T-helper 17 cell (primary cell): ENCODE data around the gene KMT5B. TPM values are rescaled to one million over a fixed set of nuclear protein-coding genes. Genes with fewer than 3 reads are reported as not detected.

Experiments used
- ATAC-seq: fragments of 150-1000 bp; cut with Tn5 transposase; 2 replicates; pipeline ENCODE4 v1.10.0; 2021; ENCODE audit warnings: mild to moderate bottlenecking, moderate library complexity
- DNase-seq, 3 donors: peaks; one replicate each; pipeline versions ENCODE4 v3.0.0 to v3.0.0-alpha.2; 2020 to 2021
- H3K9me3 ChIP-seq: one replicate; pipeline ENCODE4 v1.7.0; 2013; ENCODE audit warnings: low read length, mild to moderate bottlenecking; ENCODE audit not compliant: control insufficient read depth, poor library complexity, severe bottlenecking
- H3K27ac Mint-ChIP-seq: one replicate; pipeline ENCODE4 v1.8.0; 2022; ENCODE audit warnings: mild to moderate bottlenecking, moderate library complexity, mixed read lengths
- H3K27me3 Mint-ChIP-seq: one replicate; pipeline ENCODE4 v1.8.0; 2022; ENCODE audit warnings: mixed read lengths
- H3K36me3 Mint-ChIP-seq: one replicate; pipeline ENCODE4 v1.8.0; 2022; ENCODE audit warnings: low read depth, mixed read lengths
- H3K4me1 Mint-ChIP-seq: one replicate; pipeline ENCODE4 v1.8.0; 2022; ENCODE audit warnings: mild to moderate bottlenecking, mixed read lengths
- H3K4me3 Mint-ChIP-seq: one replicate; pipeline ENCODE4 v1.8.0; 2022; ENCODE audit warnings: mild to moderate bottlenecking, moderate library complexity, mixed read lengths
- total RNA-seq, 4 donors: library from RNA in 2 of 4; stranded (reverse) in 2 of 4; gene quantifications; one replicate each; pipeline ENCODE4 v1.2.3 and lab custom pipeline; 2022 to 2026

The KMT5B gene
- total RNA-seq, 2 donors from 2014 or later, result 30.5 to 33.8 TPM

GRCh38 chr11:68212421-68213134, 518 bp downstream of the KMT5B start:
- H3K27me3 Mint-ChIP-seq, result peaks cover 5% of the 10 kb centered on the region
- peaks cover 40% of the 10 kb centered on the region for H3K4me1 Mint-ChIP-seq
- peak overlapping the region; percentile 98 for H3K4me3 Mint-ChIP-seq
- H3K36me3 Mint-ChIP-seq, result no peaks in the 10 kb centered on the region
- ATAC-seq (peak; percentile 63), DNase-seq (peak; percentile 25 to 53 (median 45))
- peak overlapping the region; percentile 94 for H3K27ac Mint-ChIP-seq
- no peaks in the 10 kb centered on the region for H3K9me3 ChIP-seq

- Mint-ChIP-seq H3K27me3 (peaks cover 5% of the 10 kb centered on the region), H3K36me3 (no peaks in the 10 kb centered on the region), H3K4me3 (peak overlapping the region; percentile 98), H3K27ac (peak overlapping the region; percentile 94), H3K4me1 (peaks cover 47% of the 10 kb centered on the region)
- ATAC-seq (no peak), DNase-seq (no peak)
- no peaks in the 10 kb centered on the region for H3K9me3 ChIP-seq
These were observed 1.6 kb downstream of the KMT5B start for GRCh38 chr11:68211546-68211945.

GRCh38 chr11:68206211-68206610, 6.9 kb downstream of the KMT5B start:
- H3K9me3 ChIP-seq, result no peaks in the 10 kb centered on the region
- H3K4me3 Mint-ChIP-seq, result peak overlapping the region; percentile 63
- ATAC-seq, result peak; percentile 62
- H3K27ac Mint-ChIP-seq, result peak overlapping the region; percentile 79
- H3K27me3 Mint-ChIP-seq, result no peaks in the 10 kb centered on the region
- no peak for DNase-seq
- H3K36me3 Mint-ChIP-seq, result no peaks in the 10 kb centered on the region
- peaks cover 48% of the 10 kb centered on the region for H3K4me1 Mint-ChIP-seq

GRCh38 chr11:68204402-68204801, 8.7 kb downstream of the KMT5B start:
- Mint-ChIP-seq H3K36me3 (peaks cover 3% of the 10 kb centered on the region), H3K4me3 (no peak overlapping the region), H3K4me1 (peaks cover 49% of the 10 kb centered on the region), H3K27me3 (no peaks in the 10 kb centered on the region), H3K27ac (no peak overlapping the region)
- ATAC-seq (no peak), DNase-seq (no peak)
- H3K9me3 ChIP-seq, result no peaks in the 10 kb centered on the region

- Mint-ChIP-seq H3K27me3 (no peaks in the 10 kb centered on the region), H3K27ac (no peak overlapping the region), H3K4me3 (no peak overlapping the region), H3K4me1 (peaks cover 49% of the 10 kb centered on the region), H3K36me3 (peaks cover 5% of the 10 kb centered on the region)
- ATAC-seq (no peak), DNase-seq (no peak)
- H3K9me3 ChIP-seq, result no peaks in the 10 kb centered on the region
These were observed 10.9 kb downstream of the KMT5B start for GRCh38 chr11:68202165-68202564.

- H3K4me3 Mint-ChIP-seq, result no peak overlapping the region
- H3K4me1 Mint-ChIP-seq, result peaks cover 46% of the 10 kb centered on the region
- no peak overlapping the region for H3K27ac Mint-ChIP-seq
- peaks cover 7% of the 10 kb centered on the region for H3K36me3 Mint-ChIP-seq
- ATAC-seq (no peak), DNase-seq (no peak)
- no peaks in the 10 kb centered on the region for H3K27me3 Mint-ChIP-seq
- no peaks in the 10 kb centered on the region for H3K9me3 ChIP-seq
These were observed 11.6 kb downstream of the KMT5B start for GRCh38 chr11:68201492-68201891.

GRCh38 chr11:68200639-68201038, 12.5 kb downstream of the KMT5B start:
- DNase-seq, result no peak

GRCh38 chr11:68199295-68199987, 13.7 kb downstream of the KMT5B start:
- H3K4me1 Mint-ChIP-seq, result peaks cover 50% of the 10 kb centered on the region
- peak overlapping the region; percentile 68 for H3K27ac Mint-ChIP-seq
- H3K36me3 Mint-ChIP-seq, result peaks cover 8% of the 10 kb centered on the region
- H3K27me3 Mint-ChIP-seq, result no peaks in the 10 kb centered on the region
- ATAC-seq, result no peak
- peak overlapping the region; percentile 25 for H3K4me3 Mint-ChIP-seq
- H3K9me3 ChIP-seq, result no peaks in the 10 kb centered on the region
- no peak for DNase-seq

More at GRCh38 chr11:68200639-68201038, 12.5 kb downstream of the KMT5B start:
- peaks cover 8% of the 10 kb centered on the region for H3K36me3 Mint-ChIP-seq
- ATAC-seq, result no peak
- no peak overlapping the region for H3K4me3 Mint-ChIP-seq
- H3K27ac Mint-ChIP-seq, result no peak overlapping the region
- peaks cover 45% of the 10 kb centered on the region for H3K4me1 Mint-ChIP-seq
- H3K9me3 ChIP-seq, result no peaks in the 10 kb centered on the region
- no peaks in the 10 kb centered on the region for H3K27me3 Mint-ChIP-seq

- no peak for ATAC-seq
- no peak for DNase-seq
- no peak overlapping the region for H3K4me3 Mint-ChIP-seq
- peaks cover 8% of the 10 kb centered on the region for H3K36me3 Mint-ChIP-seq
- no peaks in the 10 kb centered on the region for H3K9me3 ChIP-seq
- peaks cover 53% of the 10 kb centered on the region for H3K4me1 Mint-ChIP-seq
- H3K27ac Mint-ChIP-seq, result peak overlapping the region; percentile 32
- no peaks in the 10 kb centered on the region for H3K27me3 Mint-ChIP-seq
These were observed 16.9 kb downstream of the KMT5B start for GRCh38 chr11:68196219-68196618.

- no peak for ATAC-seq
- Mint-ChIP-seq H3K4me3 (no peak overlapping the region), H3K36me3 (peaks cover 10% of the 10 kb centered on the region), H3K4me1 (peaks cover 51% of the 10 kb centered on the region), H3K27ac (no peak overlapping the region), H3K27me3 (no peaks in the 10 kb centered on the region)
- no peaks in the 10 kb centered on the region for H3K9me3 ChIP-seq
- no peak for DNase-seq
These were observed 18.3 kb downstream of the KMT5B start for GRCh38 chr11:68194675-68195294.

GRCh38 chr11:68193018-68193417, 20.1 kb downstream of the KMT5B start:
- H3K27ac Mint-ChIP-seq, result peak overlapping the region; percentile 8
- H3K4me1 Mint-ChIP-seq, result peaks cover 41% of the 10 kb centered on the region
- no peaks in the 10 kb centered on the region for H3K9me3 ChIP-seq
- H3K4me3 Mint-ChIP-seq, result no peak overlapping the region
- H3K36me3 Mint-ChIP-seq, result peaks cover 5% of the 10 kb centered on the region
- DNase-seq, result no peak
- ATAC-seq, result no peak
- no peaks in the 10 kb centered on the region for H3K27me3 Mint-ChIP-seq

GRCh38 chr11:68191661-68192579, 21.2 kb downstream of the KMT5B start:
- ATAC-seq, result no peak
- no peak for DNase-seq
- H3K4me3 Mint-ChIP-seq, result no peak overlapping the region
- peaks cover 5% of the 10 kb centered on the region for H3K36me3 Mint-ChIP-seq
- H3K4me1 Mint-ChIP-seq, result peaks cover 38% of the 10 kb centered on the region
- H3K27me3 Mint-ChIP-seq, result no peaks in the 10 kb centered on the region
- H3K27ac Mint-ChIP-seq, result peak overlapping the region; percentile 8
- no peaks in the 10 kb centered on the region for H3K9me3 ChIP-seq

GRCh38 chr11:68189888-68190287, 23.2 kb downstream of the KMT5B start:
- Mint-ChIP-seq H3K4me3 (no peak overlapping the region), H3K36me3 (peaks cover 2% of the 10 kb centered on the region), H3K27me3 (no peaks in the 10 kb centered on the region), H3K4me1 (peaks cover 28% of the 10 kb centered on the region), H3K27ac (no peak overlapping the region)
- H3K9me3 ChIP-seq, result no peaks in the 10 kb centered on the region
- ATAC-seq (no peak), DNase-seq (no peak)
